ENCODE data around the gene AFG3L2. TPM values are rescaled to one million over a fixed set of nuclear protein-coding genes. Genes with fewer than 3 reads are reported as not detected.

Gene AFG3L2
- total and polyA plus RNA-seq, 2 of the 8 experiments (the other 6 are each of a cell fraction or from before 2014, with no cell fraction given), result 29.7 to 84.8 TPM

DNA sequence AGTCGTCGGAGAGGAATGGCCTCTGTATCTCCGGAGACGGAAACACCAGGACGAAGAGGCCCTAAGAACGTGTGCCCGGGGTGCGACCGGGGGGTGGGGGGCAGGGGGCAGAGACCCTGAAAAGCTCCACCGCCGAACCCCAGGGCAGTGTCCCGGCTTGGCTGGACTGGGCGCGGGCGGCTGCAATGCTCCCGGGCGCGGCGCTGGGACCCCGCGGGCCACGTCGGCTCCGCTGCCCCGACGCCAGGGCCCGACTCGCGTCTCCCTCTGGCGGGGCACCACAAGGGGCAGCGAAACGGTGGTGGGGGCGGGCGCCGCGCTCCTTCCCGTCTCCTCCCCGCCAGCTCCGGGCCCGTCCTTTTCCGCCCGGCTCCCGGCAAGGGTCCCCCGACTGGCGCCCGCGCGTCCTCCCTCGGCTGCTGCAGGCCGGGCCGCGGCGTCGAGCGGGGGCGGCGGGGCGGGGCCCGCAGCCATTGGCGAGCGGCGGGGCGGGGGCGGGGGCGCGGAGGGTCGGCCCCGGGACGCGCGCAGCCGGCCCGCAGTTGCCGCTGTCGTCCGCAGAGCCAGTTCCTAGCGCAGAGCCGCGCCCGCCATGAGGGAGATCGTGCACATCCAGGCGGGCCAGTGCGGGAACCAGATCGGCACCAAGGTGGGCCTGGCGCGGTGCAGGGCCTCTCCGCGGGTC lies 69.2 kb downstream of the AFG3L2 start, which contains the start of gene TUBB6 (continued):
- TF ChIP-seq, protein P1, sequence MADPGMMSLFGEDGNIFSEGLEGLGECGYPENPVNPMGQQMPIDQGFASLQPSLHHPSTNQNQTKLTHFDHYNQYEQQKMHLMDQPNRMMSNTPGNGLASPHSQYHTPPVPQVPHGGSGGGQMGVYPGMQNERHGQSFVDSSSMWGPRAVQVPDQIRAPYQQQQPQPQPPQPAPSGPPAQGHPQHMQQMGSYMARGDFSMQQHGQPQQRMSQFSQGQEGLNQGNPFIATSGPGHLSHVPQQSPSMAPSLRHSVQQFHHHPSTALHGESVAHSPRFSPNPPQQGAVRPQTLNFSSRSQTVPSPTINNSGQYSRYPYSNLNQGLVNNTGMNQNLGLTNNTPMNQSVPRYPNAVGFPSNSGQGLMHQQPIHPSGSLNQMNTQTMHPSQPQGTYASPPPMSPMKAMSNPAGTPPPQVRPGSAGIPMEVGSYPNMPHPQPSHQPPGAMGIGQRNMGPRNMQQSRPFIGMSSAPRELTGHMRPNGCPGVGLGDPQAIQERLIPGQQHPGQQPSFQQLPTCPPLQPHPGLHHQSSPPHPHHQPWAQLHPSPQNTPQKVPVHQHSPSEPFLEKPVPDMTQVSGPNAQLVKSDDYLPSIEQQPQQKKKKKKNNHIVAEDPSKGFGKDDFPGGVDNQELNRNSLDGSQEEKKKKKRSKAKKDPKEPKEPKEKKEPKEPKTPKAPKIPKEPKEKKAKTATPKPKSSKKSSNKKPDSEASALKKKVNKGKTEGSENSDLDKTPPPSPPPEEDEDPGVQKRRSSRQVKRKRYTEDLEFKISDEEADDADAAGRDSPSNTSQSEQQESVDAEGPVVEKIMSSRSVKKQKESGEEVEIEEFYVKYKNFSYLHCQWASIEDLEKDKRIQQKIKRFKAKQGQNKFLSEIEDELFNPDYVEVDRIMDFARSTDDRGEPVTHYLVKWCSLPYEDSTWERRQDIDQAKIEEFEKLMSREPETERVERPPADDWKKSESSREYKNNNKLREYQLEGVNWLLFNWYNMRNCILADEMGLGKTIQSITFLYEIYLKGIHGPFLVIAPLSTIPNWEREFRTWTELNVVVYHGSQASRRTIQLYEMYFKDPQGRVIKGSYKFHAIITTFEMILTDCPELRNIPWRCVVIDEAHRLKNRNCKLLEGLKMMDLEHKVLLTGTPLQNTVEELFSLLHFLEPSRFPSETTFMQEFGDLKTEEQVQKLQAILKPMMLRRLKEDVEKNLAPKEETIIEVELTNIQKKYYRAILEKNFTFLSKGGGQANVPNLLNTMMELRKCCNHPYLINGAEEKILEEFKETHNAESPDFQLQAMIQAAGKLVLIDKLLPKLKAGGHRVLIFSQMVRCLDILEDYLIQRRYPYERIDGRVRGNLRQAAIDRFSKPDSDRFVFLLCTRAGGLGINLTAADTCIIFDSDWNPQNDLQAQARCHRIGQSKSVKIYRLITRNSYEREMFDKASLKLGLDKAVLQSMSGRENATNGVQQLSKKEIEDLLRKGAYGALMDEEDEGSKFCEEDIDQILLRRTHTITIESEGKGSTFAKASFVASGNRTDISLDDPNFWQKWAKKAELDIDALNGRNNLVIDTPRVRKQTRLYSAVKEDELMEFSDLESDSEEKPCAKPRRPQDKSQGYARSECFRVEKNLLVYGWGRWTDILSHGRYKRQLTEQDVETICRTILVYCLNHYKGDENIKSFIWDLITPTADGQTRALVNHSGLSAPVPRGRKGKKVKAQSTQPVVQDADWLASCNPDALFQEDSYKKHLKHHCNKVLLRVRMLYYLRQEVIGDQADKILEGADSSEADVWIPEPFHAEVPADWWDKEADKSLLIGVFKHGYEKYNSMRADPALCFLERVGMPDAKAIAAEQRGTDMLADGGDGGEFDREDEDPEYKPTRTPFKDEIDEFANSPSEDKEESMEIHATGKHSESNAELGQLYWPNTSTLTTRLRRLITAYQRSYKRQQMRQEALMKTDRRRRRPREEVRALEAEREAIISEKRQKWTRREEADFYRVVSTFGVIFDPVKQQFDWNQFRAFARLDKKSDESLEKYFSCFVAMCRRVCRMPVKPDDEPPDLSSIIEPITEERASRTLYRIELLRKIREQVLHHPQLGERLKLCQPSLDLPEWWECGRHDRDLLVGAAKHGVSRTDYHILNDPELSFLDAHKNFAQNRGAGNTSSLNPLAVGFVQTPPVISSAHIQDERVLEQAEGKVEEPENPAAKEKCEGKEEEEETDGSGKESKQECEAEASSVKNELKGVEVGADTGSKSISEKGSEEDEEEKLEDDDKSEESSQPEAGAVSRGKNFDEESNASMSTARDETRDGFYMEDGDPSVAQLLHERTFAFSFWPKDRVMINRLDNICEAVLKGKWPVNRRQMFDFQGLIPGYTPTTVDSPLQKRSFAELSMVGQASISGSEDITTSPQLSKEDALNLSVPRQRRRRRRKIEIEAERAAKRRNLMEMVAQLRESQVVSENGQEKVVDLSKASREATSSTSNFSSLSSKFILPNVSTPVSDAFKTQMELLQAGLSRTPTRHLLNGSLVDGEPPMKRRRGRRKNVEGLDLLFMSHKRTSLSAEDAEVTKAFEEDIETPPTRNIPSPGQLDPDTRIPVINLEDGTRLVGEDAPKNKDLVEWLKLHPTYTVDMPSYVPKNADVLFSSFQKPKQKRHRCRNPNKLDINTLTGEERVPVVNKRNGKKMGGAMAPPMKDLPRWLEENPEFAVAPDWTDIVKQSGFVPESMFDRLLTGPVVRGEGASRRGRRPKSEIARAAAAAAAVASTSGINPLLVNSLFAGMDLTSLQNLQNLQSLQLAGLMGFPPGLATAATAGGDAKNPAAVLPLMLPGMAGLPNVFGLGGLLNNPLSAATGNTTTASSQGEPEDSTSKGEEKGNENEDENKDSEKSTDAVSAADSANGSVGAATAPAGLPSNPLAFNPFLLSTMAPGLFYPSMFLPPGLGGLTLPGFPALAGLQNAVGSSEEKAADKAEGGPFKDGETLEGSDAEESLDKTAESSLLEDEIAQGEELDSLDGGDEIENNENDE (IDR thresholded peaks at IDR 0.05; ENCODE audit: insufficient replicate concordance, low read length), result no peak

Data from H1 (cell line).